Measurements from ENCODE around the gene SLC25A29.

The SLC25A29 gene

DNA sequence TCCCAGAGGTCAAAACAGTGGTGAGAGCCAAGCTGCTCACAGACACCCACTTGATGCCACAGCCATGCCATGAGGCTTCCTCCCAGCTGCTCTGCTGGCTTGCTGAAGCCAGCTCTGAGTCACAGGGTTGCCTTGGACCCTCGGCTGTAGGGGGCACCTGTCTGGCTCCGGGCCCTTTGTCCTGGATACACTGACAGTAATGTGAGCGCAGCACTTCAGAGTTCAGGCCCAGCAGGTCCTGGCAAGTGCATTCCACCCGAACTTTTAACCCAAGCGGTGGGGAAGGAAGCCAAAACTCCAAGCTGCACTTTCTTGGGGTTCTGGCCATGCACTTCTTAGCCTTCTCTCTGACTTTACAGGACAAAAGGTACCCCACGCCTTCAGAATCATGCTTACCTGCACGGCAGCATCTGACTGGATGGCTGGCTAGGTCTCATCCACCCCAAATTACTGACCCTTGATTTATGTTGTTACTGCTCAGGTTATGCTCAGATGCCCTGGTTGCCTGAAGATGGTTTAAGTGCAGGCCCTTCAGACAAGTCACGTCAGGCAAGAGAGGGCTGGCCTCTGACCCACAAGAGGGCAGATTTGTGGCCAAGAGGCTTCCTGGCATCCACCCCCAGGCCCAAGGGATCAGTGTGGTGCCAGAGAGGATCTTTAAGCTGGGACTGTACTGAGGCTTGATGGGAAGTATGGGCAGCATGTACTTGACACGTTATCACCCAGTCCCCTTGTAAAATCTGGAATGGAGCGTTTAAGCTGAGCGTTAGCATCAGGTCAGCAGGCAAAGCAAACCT is 24.8 kb downstream of the SLC25A29 start:
- Histone ChIP-seq H3K27me3 (replicated peaks; ENCODE audit: control insufficient read depth, insufficient read depth, low read length, poor library complexity, severe bottlenecking) (no peaks in the 10 kb centered on the region), H3K27ac (ENCODE audit: insufficient read depth, low read length, poor library complexity, severe bottlenecking) (no peak overlapping the region), H3K4me1 (ENCODE audit: control insufficient read depth, insufficient read depth, low read length, poor library complexity, severe bottlenecking) (peaks cover 2% of the 10 kb centered on the region), H3K36me3 (ENCODE audit: control insufficient read depth, insufficient read depth, low read length) (peaks cover 17% of the 10 kb centered on the region), H3K4me3 (ENCODE audit: insufficient read depth, low read depth, low read length, poor library complexity, severe bottlenecking) (no peak overlapping the region), H3K9me3 (ENCODE audit: control insufficient read depth, low read length) (no peaks in the 10 kb centered on the region)
- DNase-seq: no peak

DNA sequence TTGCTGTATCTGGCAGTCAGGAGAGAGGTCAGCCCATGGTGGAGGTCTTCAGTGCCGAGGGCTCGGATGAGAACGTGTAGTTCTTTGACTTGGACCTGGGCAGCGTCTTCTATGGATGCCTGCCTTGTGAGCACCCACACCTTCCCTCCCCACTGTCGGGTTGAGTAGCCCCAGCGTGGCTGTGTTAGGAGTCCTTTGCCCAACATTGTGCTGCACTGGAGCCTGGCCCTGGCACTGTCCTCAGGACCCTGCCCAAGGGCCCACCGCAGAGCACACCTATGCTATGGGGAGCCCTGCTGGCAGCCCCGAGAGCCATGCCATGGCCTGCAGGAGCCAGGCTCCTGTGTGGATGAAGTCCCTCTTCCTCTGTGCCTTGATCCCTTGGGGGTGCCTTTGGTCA is 26.7 kb downstream of the SLC25A29 start:
- no peak overlapping the region for H3K27ac ChIP-seq (ENCODE audit: insufficient read depth, low read length, poor library complexity, severe bottlenecking)
- no peak for DNase-seq
- peaks cover 25% of the 10 kb centered on the region for H3K36me3 ChIP-seq (ENCODE audit: control insufficient read depth, insufficient read depth, low read length)
- no peaks in the 10 kb centered on the region for H3K9me3 ChIP-seq (ENCODE audit: control insufficient read depth, low read length)
- H3K4me1 ChIP-seq (ENCODE audit: control insufficient read depth, insufficient read depth, low read length, poor library complexity, severe bottlenecking): no peaks in the 10 kb centered on the region
- no peak overlapping the region for H3K4me3 ChIP-seq (ENCODE audit: insufficient read depth, low read depth, low read length, poor library complexity, severe bottlenecking)
- H3K27me3 ChIP-seq (replicated peaks; ENCODE audit: control insufficient read depth, insufficient read depth, low read length, poor library complexity, severe bottlenecking): no peaks in the 10 kb centered on the region

DNA sequence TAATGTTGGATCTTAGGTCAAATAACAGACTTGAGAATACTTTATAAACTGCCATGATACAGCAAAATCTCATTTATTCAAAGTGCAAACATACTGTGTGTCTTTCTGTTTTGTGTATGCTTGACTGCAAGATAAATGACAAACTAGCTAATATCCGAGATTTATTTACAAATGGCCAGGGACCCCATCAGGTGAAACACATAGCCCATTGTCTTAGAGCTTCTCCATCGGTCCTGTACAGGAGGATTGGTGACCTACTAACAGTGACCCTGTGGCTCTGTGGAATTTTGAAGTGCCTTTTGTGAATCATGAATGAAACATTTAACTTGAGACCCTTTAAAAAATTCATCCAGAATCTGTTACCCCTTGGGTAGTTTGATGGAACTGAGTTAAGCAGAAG is 27.1 kb downstream of the SLC25A29 start:
- H3K27ac ChIP-seq (ENCODE audit: insufficient read depth, low read length, poor library complexity, severe bottlenecking): no peak overlapping the region
- no peak overlapping the region for H3K4me3 ChIP-seq (ENCODE audit: insufficient read depth, low read depth, low read length, poor library complexity, severe bottlenecking)
- no peaks in the 10 kb centered on the region for H3K9me3 ChIP-seq (ENCODE audit: control insufficient read depth, low read length)
- H3K36me3 ChIP-seq (ENCODE audit: control insufficient read depth, insufficient read depth, low read length): peaks cover 25% of the 10 kb centered on the region
- no peak for DNase-seq
- no peaks in the 10 kb centered on the region for H3K4me1 ChIP-seq (ENCODE audit: control insufficient read depth, insufficient read depth, low read length, poor library complexity, severe bottlenecking)
- no peaks in the 10 kb centered on the region for H3K27me3 ChIP-seq (replicated peaks; ENCODE audit: control insufficient read depth, insufficient read depth, low read length, poor library complexity, severe bottlenecking)

DNA sequence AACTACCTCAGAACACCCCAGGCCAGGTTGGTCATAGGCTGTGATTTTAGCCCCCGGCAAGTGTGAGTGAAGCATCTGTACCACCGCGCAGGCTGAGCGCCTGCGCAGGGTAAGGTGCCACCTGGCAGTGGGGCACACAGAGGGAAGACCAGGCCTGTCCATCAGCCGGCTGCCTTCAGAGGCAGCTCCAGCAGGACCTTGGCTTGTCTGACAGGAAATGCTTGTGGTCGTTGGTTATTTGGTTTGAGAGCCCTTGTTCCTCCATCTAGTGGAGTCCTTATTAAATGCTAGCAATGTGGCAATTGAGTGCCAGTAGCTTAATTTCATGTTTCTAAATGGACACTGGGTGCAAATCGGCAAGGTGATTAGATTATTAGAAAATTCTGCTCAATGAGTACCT is 27.5 kb downstream of the SLC25A29 start:
- Histone ChIP-seq H3K4me1 (ENCODE audit: control insufficient read depth, insufficient read depth, low read length, poor library complexity, severe bottlenecking) (no peaks in the 10 kb centered on the region), H3K27ac (ENCODE audit: insufficient read depth, low read length, poor library complexity, severe bottlenecking) (no peak overlapping the region), H3K27me3 (replicated peaks; ENCODE audit: control insufficient read depth, insufficient read depth, low read length, poor library complexity, severe bottlenecking) (no peaks in the 10 kb centered on the region), H3K9me3 (ENCODE audit: control insufficient read depth, low read length) (no peaks in the 10 kb centered on the region), H3K4me3 (ENCODE audit: insufficient read depth, low read depth, low read length, poor library complexity, severe bottlenecking) (no peak overlapping the region), H3K36me3 (ENCODE audit: control insufficient read depth, insufficient read depth, low read length) (peaks cover 25% of the 10 kb centered on the region)
- no peak for DNase-seq

DNA sequence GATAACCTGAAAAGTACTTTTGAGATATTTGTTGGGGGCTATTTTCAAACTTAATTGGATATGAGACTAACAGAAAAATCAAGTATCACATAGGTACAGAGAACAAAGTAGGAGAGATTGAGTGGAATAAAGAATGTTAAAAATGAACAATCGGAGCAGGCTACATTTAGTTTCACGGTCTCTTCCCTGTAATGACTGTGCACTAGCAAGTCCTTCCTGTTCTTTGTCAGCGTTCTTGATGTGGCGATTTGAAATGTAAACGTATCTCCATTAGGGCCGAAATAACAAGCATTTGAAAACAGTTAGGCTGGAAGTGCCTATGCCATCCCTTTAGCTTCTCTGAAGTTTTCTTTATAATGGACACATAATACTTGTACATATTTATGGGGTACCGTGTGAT is 31.0 kb downstream of the SLC25A29 start:
- no peak overlapping the region for H3K27ac ChIP-seq (ENCODE audit: insufficient read depth, low read length, poor library complexity, severe bottlenecking)
- peaks cover 22% of the 10 kb centered on the region for H3K36me3 ChIP-seq (ENCODE audit: control insufficient read depth, insufficient read depth, low read length)
- no peaks in the 10 kb centered on the region for H3K27me3 ChIP-seq (replicated peaks; ENCODE audit: control insufficient read depth, insufficient read depth, low read length, poor library complexity, severe bottlenecking)
- H3K4me3 ChIP-seq (ENCODE audit: insufficient read depth, low read depth, low read length, poor library complexity, severe bottlenecking): no peak overlapping the region
- H3K4me1 ChIP-seq (ENCODE audit: control insufficient read depth, insufficient read depth, low read length, poor library complexity, severe bottlenecking): no peaks in the 10 kb centered on the region
- no peaks in the 10 kb centered on the region for H3K9me3 ChIP-seq (ENCODE audit: control insufficient read depth, low read length)
- no peak for DNase-seq

DNA sequence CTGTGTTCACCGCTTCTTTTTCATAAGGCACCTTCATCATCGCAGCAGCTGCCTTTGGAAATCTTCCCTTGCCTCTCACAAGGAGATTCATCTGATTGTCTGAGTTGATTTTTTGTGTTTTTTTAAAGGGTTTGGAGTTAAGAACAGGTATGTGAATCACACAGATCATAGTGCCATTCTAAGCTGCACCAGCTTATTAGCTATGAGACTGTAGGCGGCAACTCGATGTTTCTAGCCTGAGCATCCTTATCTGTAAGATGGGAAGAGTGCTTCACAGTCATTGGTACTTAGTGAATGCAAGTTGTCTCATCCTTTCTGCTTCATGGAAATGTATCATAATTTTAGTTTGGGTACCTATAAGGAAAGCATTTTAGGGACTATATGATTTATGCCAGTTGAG is 32.0 kb downstream of the SLC25A29 start:
- H3K27ac ChIP-seq (ENCODE audit: insufficient read depth, low read length, poor library complexity, severe bottlenecking): no peak overlapping the region
- H3K4me3 ChIP-seq (ENCODE audit: insufficient read depth, low read depth, low read length, poor library complexity, severe bottlenecking): no peak overlapping the region
- H3K4me1 ChIP-seq (ENCODE audit: control insufficient read depth, insufficient read depth, low read length, poor library complexity, severe bottlenecking): no peaks in the 10 kb centered on the region
- H3K27me3 ChIP-seq (replicated peaks; ENCODE audit: control insufficient read depth, insufficient read depth, low read length, poor library complexity, severe bottlenecking): no peaks in the 10 kb centered on the region
- no peak for DNase-seq
- H3K9me3 ChIP-seq (ENCODE audit: control insufficient read depth, low read length): no peaks in the 10 kb centered on the region
- H3K36me3 ChIP-seq (ENCODE audit: control insufficient read depth, insufficient read depth, low read length): peaks cover 21% of the 10 kb centered on the region

DNA sequence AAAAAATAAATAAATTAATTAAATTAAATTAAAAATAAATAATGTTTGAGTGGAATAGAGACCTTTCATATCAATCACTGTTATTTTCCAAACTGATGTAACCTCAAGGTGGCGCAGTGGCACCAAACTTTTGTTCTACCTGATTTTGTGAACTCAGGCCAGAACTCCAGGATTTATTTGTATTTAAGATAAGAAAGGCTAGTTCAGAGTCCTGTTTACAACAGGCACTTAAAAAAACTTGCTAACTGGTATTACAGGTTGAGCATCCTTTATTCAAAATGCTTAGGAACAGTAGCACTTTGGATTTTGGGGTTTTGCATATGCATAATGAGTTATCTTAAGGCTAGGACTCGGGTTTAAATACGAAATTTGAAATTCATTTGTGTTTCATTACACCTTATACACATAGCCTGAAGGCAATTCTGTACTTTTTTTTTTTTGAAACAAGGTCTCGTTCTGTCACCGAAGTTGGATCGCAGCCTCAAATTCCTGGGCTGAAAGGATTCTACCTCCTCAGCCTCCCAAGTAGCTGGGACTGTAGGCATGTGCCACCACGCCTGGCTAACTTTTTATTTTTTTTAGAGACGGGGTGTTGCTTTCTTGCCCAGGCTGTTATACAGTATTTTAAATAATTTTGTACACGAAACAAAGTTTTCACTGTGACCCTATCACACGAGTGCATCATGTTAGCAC is 34.9 kb downstream of the SLC25A29 start:
- peaks cover 8% of the 10 kb centered on the region for H3K36me3 ChIP-seq (ENCODE audit: control insufficient read depth, insufficient read depth, low read length)
- no peak overlapping the region for H3K27ac ChIP-seq (ENCODE audit: insufficient read depth, low read length, poor library complexity, severe bottlenecking)
- no peak for DNase-seq
- no peak overlapping the region for H3K4me3 ChIP-seq (ENCODE audit: insufficient read depth, low read depth, low read length, poor library complexity, severe bottlenecking)
- H3K4me1 ChIP-seq (ENCODE audit: control insufficient read depth, insufficient read depth, low read length, poor library complexity, severe bottlenecking): no peaks in the 10 kb centered on the region
- H3K27me3 ChIP-seq (replicated peaks; ENCODE audit: control insufficient read depth, insufficient read depth, low read length, poor library complexity, severe bottlenecking): no peaks in the 10 kb centered on the region
- no peaks in the 10 kb centered on the region for H3K9me3 ChIP-seq (ENCODE audit: control insufficient read depth, low read length)

DNA sequence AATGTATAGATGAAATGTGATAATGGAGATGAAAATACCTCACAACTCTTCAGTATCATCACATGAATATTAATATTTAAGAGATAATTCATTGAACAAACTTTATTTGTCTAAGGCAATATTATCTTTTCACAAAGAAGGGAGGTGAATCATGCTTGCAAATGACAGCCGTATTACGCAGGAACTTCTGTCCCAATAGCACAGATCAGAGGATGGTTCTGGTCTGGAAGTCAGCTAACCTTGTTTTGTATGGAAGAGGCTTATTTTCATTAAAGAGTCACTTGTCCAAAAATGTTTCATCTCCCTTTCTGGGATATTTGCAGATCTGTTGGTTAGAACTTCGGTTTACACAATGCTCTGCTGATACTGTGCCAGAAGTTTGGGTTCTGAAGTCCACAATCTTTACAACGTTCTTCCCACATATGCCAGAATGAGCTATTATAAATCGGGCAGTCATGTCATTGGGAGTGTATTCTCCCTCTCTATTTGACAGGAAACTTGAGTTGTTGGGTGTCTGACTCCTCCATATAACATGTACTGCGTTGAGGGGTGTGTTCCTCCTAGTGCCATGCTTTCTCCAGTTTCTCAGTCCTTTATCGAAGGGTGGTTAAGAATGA is 37.5 kb downstream of the SLC25A29 start:
- DNase-seq: no peak
- Histone ChIP-seq H3K27ac (ENCODE audit: insufficient read depth, low read length, poor library complexity, severe bottlenecking) (no peak overlapping the region), H3K4me3 (ENCODE audit: insufficient read depth, low read depth, low read length, poor library complexity, severe bottlenecking) (no peak overlapping the region), H3K9me3 (ENCODE audit: control insufficient read depth, low read length) (no peaks in the 10 kb centered on the region), H3K36me3 (ENCODE audit: control insufficient read depth, insufficient read depth, low read length) (peaks cover 12% of the 10 kb centered on the region), H3K4me1 (ENCODE audit: control insufficient read depth, insufficient read depth, low read length, poor library complexity, severe bottlenecking) (no peaks in the 10 kb centered on the region), H3K27me3 (replicated peaks; ENCODE audit: control insufficient read depth, insufficient read depth, low read length, poor library complexity, severe bottlenecking) (no peaks in the 10 kb centered on the region)

DNA sequence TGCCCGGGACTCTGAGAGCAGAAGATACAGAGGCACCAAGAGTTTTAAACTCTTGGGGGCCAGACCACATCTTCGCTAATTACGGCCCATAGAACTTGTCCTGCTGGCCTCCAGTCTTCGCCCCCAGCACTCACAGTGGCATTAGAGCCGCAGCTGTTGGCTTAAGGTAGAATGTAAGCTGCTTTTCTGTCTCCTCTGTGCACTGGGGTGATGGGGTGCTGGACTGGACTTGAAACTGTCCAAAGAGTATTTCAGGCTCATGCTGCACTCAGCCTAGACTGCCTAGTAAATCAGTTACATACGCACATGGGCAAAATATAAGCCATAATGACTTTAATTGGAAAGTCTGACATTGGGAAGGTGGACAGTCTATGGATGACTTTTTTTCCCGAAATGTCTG is 38.3 kb downstream of the SLC25A29 start:
- DNase-seq: no peak
- no peaks in the 10 kb centered on the region for H3K27me3 ChIP-seq (replicated peaks; ENCODE audit: control insufficient read depth, insufficient read depth, low read length, poor library complexity, severe bottlenecking)
- H3K4me1 ChIP-seq (ENCODE audit: control insufficient read depth, insufficient read depth, low read length, poor library complexity, severe bottlenecking): no peaks in the 10 kb centered on the region
- H3K27ac ChIP-seq (ENCODE audit: insufficient read depth, low read length, poor library complexity, severe bottlenecking): no peak overlapping the region
- H3K36me3 ChIP-seq (ENCODE audit: control insufficient read depth, insufficient read depth, low read length): peaks cover 16% of the 10 kb centered on the region
- no peaks in the 10 kb centered on the region for H3K9me3 ChIP-seq (ENCODE audit: control insufficient read depth, low read length)
- H3K4me3 ChIP-seq (ENCODE audit: insufficient read depth, low read depth, low read length, poor library complexity, severe bottlenecking): no peak overlapping the region

DNA sequence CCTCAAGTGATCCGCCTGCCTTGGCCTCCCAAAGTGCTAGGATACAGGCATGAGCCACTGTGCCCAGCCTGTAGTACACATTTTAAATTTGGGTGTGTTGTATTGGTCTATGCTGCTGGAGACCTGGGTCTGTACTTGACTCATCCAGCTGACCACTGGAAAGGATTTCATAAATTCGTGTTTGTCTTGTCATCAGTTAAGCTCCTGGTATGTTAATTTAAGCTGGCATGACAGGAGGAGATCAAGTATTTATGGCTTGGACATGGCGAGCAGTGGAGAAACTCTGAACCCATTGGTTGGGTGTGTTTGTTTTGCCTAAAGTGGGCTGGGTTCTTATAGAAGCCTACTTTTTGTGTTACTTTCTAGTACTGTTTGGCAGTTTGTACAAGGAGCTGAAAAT is 43.1 kb downstream of the SLC25A29 start:
- H3K9me3 ChIP-seq (ENCODE audit: control insufficient read depth, low read length): no peaks in the 10 kb centered on the region
- H3K36me3 ChIP-seq (ENCODE audit: control insufficient read depth, insufficient read depth, low read length): peaks cover 21% of the 10 kb centered on the region
- no peaks in the 10 kb centered on the region for H3K27me3 ChIP-seq (replicated peaks; ENCODE audit: control insufficient read depth, insufficient read depth, low read length, poor library complexity, severe bottlenecking)
- peaks cover 20% of the 10 kb centered on the region for H3K4me1 ChIP-seq (ENCODE audit: control insufficient read depth, insufficient read depth, low read length, poor library complexity, severe bottlenecking)
- H3K27ac ChIP-seq (ENCODE audit: insufficient read depth, low read length, poor library complexity, severe bottlenecking): no peak overlapping the region
- DNase-seq: no peak
- H3K4me3 ChIP-seq (ENCODE audit: insufficient read depth, low read depth, low read length, poor library complexity, severe bottlenecking): no peak overlapping the region
